Measurements from ENCODE around the gene CERS5. TPM values are rescaled to one million over a fixed set of nuclear protein-coding genes. Genes with fewer than 3 reads are reported as not detected.

CERS5 gene
- total RNA-seq, 2 experiments from 2014 or later = 27.6 to 36.9 TPM

DNA sequence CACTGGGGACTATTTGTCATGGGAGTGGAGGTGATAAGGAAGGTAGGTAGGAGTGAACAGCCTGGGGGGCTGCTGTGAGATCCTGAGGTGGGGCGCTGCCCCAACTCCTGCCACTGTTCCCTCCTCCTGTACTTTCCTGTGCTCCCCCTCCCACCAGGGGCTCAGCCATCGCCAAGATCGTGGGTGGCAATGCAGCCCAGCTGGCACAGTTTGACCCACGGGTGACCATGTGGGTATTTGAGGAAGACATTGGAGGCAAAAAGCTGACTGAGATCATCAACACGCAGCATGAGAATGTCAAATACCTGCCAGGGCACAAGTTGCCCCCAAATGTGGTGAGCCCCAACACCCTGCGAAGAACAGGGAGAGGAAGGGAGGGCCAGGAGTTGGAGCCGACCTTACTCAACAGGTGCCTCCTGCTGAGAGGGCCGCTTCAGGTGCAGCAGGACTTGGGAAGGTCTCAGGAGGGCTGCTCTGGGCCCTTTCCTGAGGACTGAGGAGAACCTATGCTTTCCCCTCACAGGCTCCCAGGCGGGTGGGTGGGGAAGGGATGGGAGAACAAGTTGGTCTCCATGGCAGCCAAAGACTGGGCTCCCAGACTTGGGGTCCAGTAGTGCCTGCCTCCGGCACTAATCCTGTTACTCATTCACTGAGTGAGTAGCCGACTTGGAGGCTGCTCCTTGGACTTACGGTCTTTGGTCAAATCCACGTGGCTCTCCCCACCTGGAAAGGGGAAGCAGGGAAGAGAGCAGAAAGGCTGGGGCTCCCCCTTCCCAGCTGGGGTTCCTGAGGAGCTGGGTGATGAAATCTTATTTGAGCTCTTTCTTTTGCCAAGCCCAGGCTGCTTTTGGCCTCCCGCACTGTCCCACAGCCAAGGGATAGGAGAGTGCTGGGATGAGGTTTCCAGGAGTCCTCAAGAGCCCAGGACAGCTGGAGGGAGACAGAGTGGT is 62.5 kb downstream of the CERS5 start:
- Histone ChIP-seq H3K36me3 (ENCODE audit: insufficient read depth, low read length) (peaks cover 19% of the 10 kb centered on the region; the same call in 1 of the 2 replicates), H3K9me2 (ENCODE audit: insufficient read depth, low read length) (no peaks in the 10 kb centered on the region), H3K4me3 (ENCODE audit: low read depth, low read length, poor library complexity, severe bottlenecking) (no peak overlapping the region), H4K20me1 (ENCODE audit: insufficient read depth, low read length) (no peaks in the 10 kb centered on the region), H3K9me3 (ENCODE audit: low read length) (no peaks in the 10 kb centered on the region), H2AFZ (ENCODE audit: low read length) (no peak overlapping the region), H3K4me2 (ENCODE audit: low read length) (no peak overlapping the region), H3K27ac (ENCODE audit: low read depth, low read length, poor library complexity, severe bottlenecking) (no peak overlapping the region), H3K4me1 (ENCODE audit: insufficient read depth, low read length, poor library complexity, severe bottlenecking) (peaks cover 6% of the 10 kb centered on the region), H3K79me2 (ENCODE audit: insufficient read depth, low read depth, low read length) (no peaks in the 10 kb centered on the region)
- DNase-seq (ENCODE audit: low spot score) = no peak
- POLR2A ChIA-PET = no interaction called here
- no TSS peak for BruUV-seq (replicated peaks)
- no peak for TF ChIP-seq EZH2phosphoT487 (IDR thresholded peaks at IDR 0.05; ENCODE audit: borderline replicate concordance, low read depth, low read length)
- TF ChIP-seq, protein P1, sequence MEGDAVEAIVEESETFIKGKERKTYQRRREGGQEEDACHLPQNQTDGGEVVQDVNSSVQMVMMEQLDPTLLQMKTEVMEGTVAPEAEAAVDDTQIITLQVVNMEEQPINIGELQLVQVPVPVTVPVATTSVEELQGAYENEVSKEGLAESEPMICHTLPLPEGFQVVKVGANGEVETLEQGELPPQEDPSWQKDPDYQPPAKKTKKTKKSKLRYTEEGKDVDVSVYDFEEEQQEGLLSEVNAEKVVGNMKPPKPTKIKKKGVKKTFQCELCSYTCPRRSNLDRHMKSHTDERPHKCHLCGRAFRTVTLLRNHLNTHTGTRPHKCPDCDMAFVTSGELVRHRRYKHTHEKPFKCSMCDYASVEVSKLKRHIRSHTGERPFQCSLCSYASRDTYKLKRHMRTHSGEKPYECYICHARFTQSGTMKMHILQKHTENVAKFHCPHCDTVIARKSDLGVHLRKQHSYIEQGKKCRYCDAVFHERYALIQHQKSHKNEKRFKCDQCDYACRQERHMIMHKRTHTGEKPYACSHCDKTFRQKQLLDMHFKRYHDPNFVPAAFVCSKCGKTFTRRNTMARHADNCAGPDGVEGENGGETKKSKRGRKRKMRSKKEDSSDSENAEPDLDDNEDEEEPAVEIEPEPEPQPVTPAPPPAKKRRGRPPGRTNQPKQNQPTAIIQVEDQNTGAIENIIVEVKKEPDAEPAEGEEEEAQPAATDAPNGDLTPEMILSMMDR (conservative IDR thresholded peaks at IDR 0.05; ENCODE audit: low read length) = no peak
- intact Hi-C loops (cut with micrococcal nuclease; ENCODE audit: unreplicated experiment) = no loop called here
- CTCF ChIA-PET (ENCODE audit: unreplicated experiment) = no interaction called here

DNA sequence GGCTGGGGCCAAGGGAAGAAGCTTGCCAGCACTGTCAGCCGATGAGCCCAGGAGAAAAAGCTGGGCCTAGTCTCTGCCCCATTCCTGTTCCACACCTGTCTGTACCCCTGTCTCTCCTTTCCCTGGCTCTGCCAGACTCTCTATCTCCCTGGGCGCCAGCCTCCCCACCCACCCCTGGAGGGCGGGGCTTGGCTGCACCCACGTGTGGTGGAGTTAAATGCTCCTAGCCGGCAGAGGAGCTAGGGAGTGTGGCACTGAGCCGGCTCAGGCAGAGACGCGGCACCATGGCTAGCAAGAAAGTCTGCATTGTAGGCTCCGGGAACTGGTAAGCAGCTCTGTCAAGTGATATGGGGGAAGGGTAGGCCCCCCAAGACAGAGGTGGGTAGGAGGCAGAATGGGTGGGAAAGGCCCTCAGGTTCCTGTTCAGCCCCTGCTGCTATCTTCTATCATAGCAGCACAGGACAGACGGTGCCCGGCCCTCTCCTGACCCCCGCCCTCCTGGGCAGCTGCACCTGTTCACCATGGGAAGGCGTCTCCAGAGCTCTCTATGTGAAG is 63.3 kb downstream of the CERS5 start, which contains the start of gene GPD1:
TSS of gene GPD1 (plus strand) at position 242 of the 555 bp plus-strand sequence. CDS start at position 285, 43 bp downstream.
- Histone ChIP-seq H3K9me2 (ENCODE audit: insufficient read depth, low read length) (no peaks in the 10 kb centered on the region), H3K27ac (ENCODE audit: low read depth, low read length, poor library complexity, severe bottlenecking) (no peak within 1 kb of the TSS), H3K4me3 (ENCODE audit: low read depth, low read length, poor library complexity, severe bottlenecking) (no peak within 1 kb of the TSS), H3K4me2 (ENCODE audit: low read length) (no peak within 1 kb of the TSS), H4K20me1 (ENCODE audit: insufficient read depth, low read length) (no peaks in the 10 kb centered on the region), H3K9me3 (ENCODE audit: low read length) (no peaks in the 10 kb centered on the region), H3K79me2 (ENCODE audit: insufficient read depth, low read depth, low read length) (no peaks in the 10 kb centered on the region), H2AFZ (ENCODE audit: low read length) (no peak within 1 kb of the TSS), H3K36me3 (ENCODE audit: insufficient read depth, low read length) (peaks cover 28% of the 10 kb centered on the region), H3K4me1 (ENCODE audit: insufficient read depth, low read length, poor library complexity, severe bottlenecking) (no peaks in the 10 kb centered on the region)
- BruUV-seq (replicated peaks) = no TSS peak
- ChIA-PET POLR2A (no interaction called here), CTCF (ENCODE audit: unreplicated experiment) (interaction anchor here (0.6 to 1.6 kb wide), 2 partner anchors 8 to 60 kb away, joined by 4 read pairs; partner anchors contain the start of gene COX14)
- no peak for DNase-seq (ENCODE audit: low spot score)
- intact Hi-C loops (cut with micrococcal nuclease; ENCODE audit: unreplicated experiment) = no loop called here
- TF ChIP-seq EZH2phosphoT487 (IDR thresholded peaks at IDR 0.05; ENCODE audit: borderline replicate concordance, low read depth, low read length) = no peak
- TF ChIP-seq, protein P1 (conservative IDR thresholded peaks at IDR 0.05; ENCODE audit: low read length) = no peak
